ENCODE results near the gene FHIT.
A peak's percentile ranks its signal among the peaks of the same experiment; 100 is the strongest.

Gene FHIT

GRCh38 chr3:60136601-60137000 is 1114.7 kb downstream of the FHIT start:
- no peak for DNase-seq

- DNase-seq, result no peak
These were observed 1115.8 kb downstream of the FHIT start for GRCh38 chr3:60135474-60135873.

- no peak for DNase-seq
These were observed 1117.7 kb downstream of the FHIT start for GRCh38 chr3:60133269-60134162.

- no peak for DNase-seq
These were observed 1119.6 kb downstream of the FHIT start for GRCh38 chr3:60131618-60132017.

- no peak for DNase-seq
These were observed 1124.5 kb downstream of the FHIT start for GRCh38 chr3:60126511-60127304.

GRCh38 chr3:60125686-60126085 is 1125.6 kb downstream of the FHIT start:
- no peak for DNase-seq

- no peak for DNase-seq
These were observed 1131.0 kb downstream of the FHIT start for GRCh38 chr3:60120245-60120644.

GRCh38 chr3:60114191-60114590 is 1137.1 kb downstream of the FHIT start:
- DNase-seq, result no peak

GRCh38 chr3:60107275-60107674 is 1144.0 kb downstream of the FHIT start:
- DNase-seq, result no peak

- no peak for DNase-seq
These were observed 1149.1 kb downstream of the FHIT start for GRCh38 chr3:60102154-60102553.

GRCh38 chr3:60101621-60102020 is 1149.6 kb downstream of the FHIT start:
- no peak for DNase-seq

GRCh38 chr3:60096403-60096802 is 1154.8 kb downstream of the FHIT start:
- DNase-seq, result no peak

GRCh38 chr3:60095930-60096329 is 1155.3 kb downstream of the FHIT start:
- no peak for DNase-seq

- no peak for DNase-seq
These were observed 1155.7 kb downstream of the FHIT start for GRCh38 chr3:60095516-60095915.

- no peak for DNase-seq
These were observed 1156.8 kb downstream of the FHIT start for GRCh38 chr3:60094392-60094947.

- DNase-seq, result no peak
These were observed 1160.7 kb downstream of the FHIT start for GRCh38 chr3:60090548-60090947.

GRCh38 chr3:60086811-60087210 is 1164.4 kb downstream of the FHIT start:
- no peak for DNase-seq

GRCh38 chr3:60085649-60086048 is 1165.6 kb downstream of the FHIT start:
- DNase-seq, result no peak

- DNase-seq, result peak; percentile 33
These were observed 1169.7 kb downstream of the FHIT start for GRCh38 chr3:60081381-60082095.

- DNase-seq, result no peak
These were observed 1170.6 kb downstream of the FHIT start for GRCh38 chr3:60080648-60081047.

GRCh38 chr3:60079076-60079475 is 1172.2 kb downstream of the FHIT start:
- DNase-seq, result peak; percentile 52

GRCh38 chr3:60076331-60076730 is 1174.9 kb downstream of the FHIT start:
- DNase-seq, result no peak

GRCh38 chr3:60073942-60074341 is 1177.3 kb downstream of the FHIT start:
- no peak for DNase-seq
